ENCODE measurements around the gene PAIP1. TPM values are rescaled to one million over a fixed set of nuclear protein-coding genes. Genes with fewer than 3 reads are reported as not detected.

The PAIP1 gene
- total and polyA plus RNA-seq, 2 experiments from 2014 or later, result 123 to 131 TPM

DNA sequence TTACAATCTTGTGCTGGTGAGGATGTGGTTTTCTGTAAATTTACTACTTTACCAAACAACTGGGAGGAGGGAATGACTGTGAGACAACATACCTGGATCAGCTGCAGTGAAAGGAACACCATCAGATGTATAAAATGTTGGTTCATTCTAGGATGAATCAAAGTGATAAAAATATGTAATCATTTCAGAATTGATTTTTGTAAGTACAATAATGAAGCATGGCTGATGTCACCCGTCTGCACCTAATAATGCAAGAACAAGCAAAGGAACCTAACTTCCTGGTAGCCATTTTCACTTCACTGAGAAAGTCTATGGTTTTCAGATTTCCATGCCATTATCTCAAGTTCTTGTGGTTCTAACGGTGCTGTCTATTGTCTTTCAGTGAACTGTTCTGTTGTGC lies 23.2 kb downstream of the PAIP1 start:
- no peak overlapping the region for H3K27ac ChIP-seq
- no peaks in the 10 kb centered on the region for H3K27me3 ChIP-seq
- TF ChIP-seq EZH2 (IDR thresholded peaks at IDR 0.05; ENCODE audit: borderline replicate concordance), result no peak
- TF ChIP-seq EZH2phosphoT487 (IDR thresholded peaks at IDR 0.05; ENCODE audit: low read depth, severe bottlenecking, unreplicated experiment), result no peak
- TF ChIP-seq, protein P1, sequence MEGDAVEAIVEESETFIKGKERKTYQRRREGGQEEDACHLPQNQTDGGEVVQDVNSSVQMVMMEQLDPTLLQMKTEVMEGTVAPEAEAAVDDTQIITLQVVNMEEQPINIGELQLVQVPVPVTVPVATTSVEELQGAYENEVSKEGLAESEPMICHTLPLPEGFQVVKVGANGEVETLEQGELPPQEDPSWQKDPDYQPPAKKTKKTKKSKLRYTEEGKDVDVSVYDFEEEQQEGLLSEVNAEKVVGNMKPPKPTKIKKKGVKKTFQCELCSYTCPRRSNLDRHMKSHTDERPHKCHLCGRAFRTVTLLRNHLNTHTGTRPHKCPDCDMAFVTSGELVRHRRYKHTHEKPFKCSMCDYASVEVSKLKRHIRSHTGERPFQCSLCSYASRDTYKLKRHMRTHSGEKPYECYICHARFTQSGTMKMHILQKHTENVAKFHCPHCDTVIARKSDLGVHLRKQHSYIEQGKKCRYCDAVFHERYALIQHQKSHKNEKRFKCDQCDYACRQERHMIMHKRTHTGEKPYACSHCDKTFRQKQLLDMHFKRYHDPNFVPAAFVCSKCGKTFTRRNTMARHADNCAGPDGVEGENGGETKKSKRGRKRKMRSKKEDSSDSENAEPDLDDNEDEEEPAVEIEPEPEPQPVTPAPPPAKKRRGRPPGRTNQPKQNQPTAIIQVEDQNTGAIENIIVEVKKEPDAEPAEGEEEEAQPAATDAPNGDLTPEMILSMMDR (IDR thresholded peaks at IDR 0.05; ENCODE audit: poor library complexity), result no peak
- no peaks in the 10 kb centered on the region for H3K9me2 ChIP-seq (replicated peaks; ENCODE audit: insufficient read depth)
- no peak overlapping the region for H2AFZ ChIP-seq
- no peaks in the 10 kb centered on the region for H3K36me3 ChIP-seq (replicated peaks; ENCODE audit: insufficient read depth, low read depth)
- WGBS (ENCODE audit: low lambda C conversion rate, missing lambda C conversion rate), result 85% methylated on average over 2 of the region's 2 CpGs
- DNase-seq (ENCODE audit: low spot score), result no peak
- no peaks in the 10 kb centered on the region for H3K9me3 ChIP-seq (ENCODE audit: low read depth)
- H3K4me1 ChIP-seq (ENCODE audit: insufficient read depth), result no peaks in the 10 kb centered on the region
- H4K20me1 ChIP-seq (ENCODE audit: insufficient read depth, poor library complexity, severe bottlenecking), result peaks cover 9% of the 10 kb centered on the region
- H3K79me2 ChIP-seq, result peaks cover 3% of the 10 kb centered on the region
- no peak overlapping the region for H3K4me2 ChIP-seq
- no peak overlapping the region for H3K4me3 ChIP-seq

DNA sequence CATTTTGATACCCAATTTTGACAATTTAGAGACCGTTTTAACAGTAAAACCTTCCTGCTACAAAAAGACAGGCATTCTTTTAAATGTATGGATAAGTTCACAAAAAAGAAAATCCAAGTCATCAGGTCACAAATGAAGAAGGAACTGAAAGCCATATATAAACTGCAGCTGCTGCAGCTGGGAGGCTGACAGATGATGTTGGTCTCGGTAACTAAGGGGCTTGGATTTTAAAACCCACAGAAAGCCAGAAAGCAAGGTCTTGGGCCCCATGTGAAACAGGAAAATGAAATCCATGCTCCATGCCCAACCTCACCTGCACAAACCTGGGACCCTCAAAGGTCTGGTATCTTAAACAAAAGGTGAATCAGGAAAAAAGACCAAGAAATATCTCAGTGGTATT lies 26.2 kb downstream of the PAIP1 start:
- DNase-seq (ENCODE audit: low spot score), result no peak
- Histone ChIP-seq H3K4me1 (ENCODE audit: insufficient read depth) (no peaks in the 10 kb centered on the region), H3K79me2 (no peaks in the 10 kb centered on the region), H3K9me2 (replicated peaks; ENCODE audit: insufficient read depth) (no peaks in the 10 kb centered on the region), H3K27ac (no peak overlapping the region), H3K27me3 (no peaks in the 10 kb centered on the region), H2AFZ (no peak overlapping the region), H4K20me1 (ENCODE audit: insufficient read depth, poor library complexity, severe bottlenecking) (no peaks in the 10 kb centered on the region), H3K36me3 (replicated peaks; ENCODE audit: insufficient read depth, low read depth) (no peaks in the 10 kb centered on the region), H3K4me3 (no peak overlapping the region), H3K9me3 (ENCODE audit: low read depth) (no peaks in the 10 kb centered on the region), H3K4me2 (no peak overlapping the region)
- 98% methylated on average over 2 of the region's 2 CpGs for WGBS (ENCODE audit: low lambda C conversion rate, missing lambda C conversion rate)
- TF ChIP-seq, protein P1 (IDR thresholded peaks at IDR 0.05; ENCODE audit: poor library complexity), result no peak
- TF ChIP-seq EZH2 (IDR thresholded peaks at IDR 0.05; ENCODE audit: borderline replicate concordance), result no peak
- no peak for TF ChIP-seq EZH2phosphoT487 (IDR thresholded peaks at IDR 0.05; ENCODE audit: low read depth, severe bottlenecking, unreplicated experiment)

DNA sequence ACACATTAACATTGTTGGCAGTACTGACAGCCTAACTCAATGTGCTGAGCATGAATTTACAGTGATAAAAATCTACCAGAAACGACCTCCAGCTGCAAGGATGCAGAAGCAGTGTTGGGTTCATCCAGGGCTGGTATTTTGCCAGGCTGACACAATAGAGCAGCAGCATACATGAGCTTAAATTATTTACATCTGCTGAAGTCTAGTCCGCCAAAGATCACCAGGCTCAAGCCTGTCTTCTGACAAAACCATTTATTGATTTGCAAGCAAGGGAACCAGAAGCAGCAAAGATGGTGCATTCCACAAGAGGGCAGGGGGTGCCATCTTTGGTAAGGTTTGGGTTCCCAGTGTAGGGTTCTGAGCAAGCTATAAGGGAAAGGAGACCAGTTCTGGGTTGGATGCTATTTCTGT lies 33.2 kb downstream of the PAIP1 start:
- H3K9me3 ChIP-seq (ENCODE audit: low read depth), result no peaks in the 10 kb centered on the region
- TF ChIP-seq EZH2phosphoT487 (IDR thresholded peaks at IDR 0.05; ENCODE audit: low read depth, severe bottlenecking, unreplicated experiment) (no peak), EZH2 (IDR thresholded peaks at IDR 0.05; ENCODE audit: borderline replicate concordance) (no peak)
- TF ChIP-seq, protein P1 (IDR thresholded peaks at IDR 0.05; ENCODE audit: poor library complexity), result no peak
- no peaks in the 10 kb centered on the region for H3K4me1 ChIP-seq (ENCODE audit: insufficient read depth)
- no peaks in the 10 kb centered on the region for H3K79me2 ChIP-seq
- no peak overlapping the region for H3K4me2 ChIP-seq
- H2AFZ ChIP-seq, result no peak overlapping the region
- H4K20me1 ChIP-seq (ENCODE audit: insufficient read depth, poor library complexity, severe bottlenecking), result no peaks in the 10 kb centered on the region
- no peak overlapping the region for H3K27ac ChIP-seq
- DNase-seq (ENCODE audit: low spot score), result no peak
- H3K36me3 ChIP-seq (replicated peaks; ENCODE audit: insufficient read depth, low read depth), result no peaks in the 10 kb centered on the region
- WGBS (ENCODE audit: low lambda C conversion rate, missing lambda C conversion rate), result 74% methylated on average over 2 of the region's 2 CpGs
- no peaks in the 10 kb centered on the region for H3K27me3 ChIP-seq
- H3K9me2 ChIP-seq (replicated peaks; ENCODE audit: insufficient read depth), result no peaks in the 10 kb centered on the region
- no peak overlapping the region for H3K4me3 ChIP-seq

GRCh38 chr5:43520615-43521014 lies 36.3 kb downstream of the PAIP1 start:
- no peaks in the 10 kb centered on the region for H3K27me3 ChIP-seq
- WGBS (ENCODE audit: low lambda C conversion rate, missing lambda C conversion rate), result 81% methylated on average over 1 of the region's 1 CpG

More at GRCh38 chr5:43520615-43521014, 36.3 kb downstream of the PAIP1 start:
- Histone ChIP-seq H3K9me3 (ENCODE audit: low read depth) (no peaks in the 10 kb centered on the region), H3K4me1 (ENCODE audit: insufficient read depth) (peaks cover 4% of the 10 kb centered on the region), H3K27ac (no peak overlapping the region), H2AFZ (no peak overlapping the region), H3K36me3 (replicated peaks; ENCODE audit: insufficient read depth, low read depth) (no peaks in the 10 kb centered on the region), H3K4me3 (no peak overlapping the region), H4K20me1 (ENCODE audit: insufficient read depth, poor library complexity, severe bottlenecking) (no peaks in the 10 kb centered on the region), H3K4me2 (no peak overlapping the region), H3K9me2 (replicated peaks; ENCODE audit: insufficient read depth) (no peaks in the 10 kb centered on the region), H3K79me2 (no peaks in the 10 kb centered on the region)
- no peak for TF ChIP-seq EZH2 (IDR thresholded peaks at IDR 0.05; ENCODE audit: borderline replicate concordance)
- no peak for TF ChIP-seq EZH2phosphoT487 (IDR thresholded peaks at IDR 0.05; ENCODE audit: low read depth, severe bottlenecking, unreplicated experiment)
- TF ChIP-seq, protein P1 (IDR thresholded peaks at IDR 0.05; ENCODE audit: poor library complexity), result no peak
- no peak for DNase-seq (ENCODE audit: low spot score)
